Caco-2 (cell line): Measurements from ENCODE around the gene INPP4B. TPM values are rescaled to one million over a fixed set of nuclear protein-coding genes. Genes with fewer than 3 reads are reported as not detected.
A peak's percentile ranks its signal among the peaks of the same experiment; 100 is the strongest.

ENCODE experiments used
- BruUV-seq: library from RNA; stranded (reverse); fragments of 400-500 nt; replicated peaks from 2 replicates; lab custom pipeline; 2021; lab: Mats Ljungman, UMichigan
- CTCF ChIA-PET: fragments of 300-600 bp; sonication (Branson Sonifier 250); formaldehyde crosslinking; loops from one replicate; lab custom pipeline; 2022; ENCODE audit warnings: antibody characterized with exemption; lab: Charles Lee
- POLR2A ChIA-PET: fragments of 300-600 bp; sonication (Branson Sonifier 250); formaldehyde crosslinking; loops from one replicate; lab custom pipeline; 2022; ENCODE audit warnings: antibody characterized with exemption; lab: Charles Lee
- DNase-seq, 2 experiments: peaks; one replicate each; pipeline versions ENCODE4 v3.0.0 to v3.0.0-alpha.2; 2020 to 2022
- H3K27me3 ChIP-seq: replicated peaks from 2 replicates; pipeline ENCODE4 v1.6.0; 2011; ENCODE audit warnings: low read length; ENCODE audit not compliant: control insufficient read depth, insufficient read depth
- H3K36me3 ChIP-seq: 2 replicates; pipeline ENCODE4 v1.5.1; 2011; ENCODE audit warnings: low read length; ENCODE audit not compliant: control insufficient read depth, insufficient read depth
- H3K4me1 ChIP-seq: fragments of 250-450 bp; sonication (Bioruptor Pico); 2 replicates; pipeline ENCODE4 v1.5.1; 2020; ENCODE audit warnings: mild to moderate bottlenecking
- H3K4me3 ChIP-seq: 2 replicates; pipeline ENCODE4 v1.5.1; 2011; ENCODE audit warnings: low read depth, mild to moderate bottlenecking, control low read depth, low read length
- H3K9me3 ChIP-seq: fragments of 250-450 bp; sonication (Bioruptor Pico); 2 replicates; pipeline ENCODE4 v1.5.1; 2020; ENCODE audit warnings: mild to moderate bottlenecking, moderate library complexity
- H3K27ac Mint-ChIP-seq: one replicate; pipeline ENCODE4 v1.8.0; 2022; ENCODE audit warnings: mixed read lengths; ENCODE audit not compliant: unreplicated experiment
- H3K27me3 Mint-ChIP-seq: one replicate; pipeline ENCODE4 v1.8.0; 2022; ENCODE audit warnings: mixed read lengths; ENCODE audit not compliant: insufficient read depth, unreplicated experiment
- H3K36me3 Mint-ChIP-seq: one replicate; pipeline ENCODE4 v1.8.0; 2022; ENCODE audit warnings: mild to moderate bottlenecking, mixed read lengths; ENCODE audit not compliant: insufficient read depth, unreplicated experiment
- H3K4me1 Mint-ChIP-seq: one replicate; pipeline ENCODE4 v1.8.0; 2022; ENCODE audit warnings: low read depth, mixed read lengths; ENCODE audit not compliant: unreplicated experiment
- H3K4me3 Mint-ChIP-seq: one replicate; pipeline ENCODE4 v1.8.0; 2022; ENCODE audit warnings: mild to moderate bottlenecking, moderate library complexity, mixed read lengths; ENCODE audit not compliant: unreplicated experiment
- H3K9me3 Mint-ChIP-seq: one replicate; pipeline ENCODE4 v1.8.0; 2022; ENCODE audit warnings: mixed read lengths; ENCODE audit not compliant: unreplicated experiment
- intact Hi-C: fragments of 100-400 bp; cut with micrococcal nuclease; formaldehyde crosslinking; loops from one replicate; pipeline ENCODE4 v1.10.0; 2022; ENCODE audit not compliant: unreplicated experiment
- total RNA-seq: library from RNA; stranded (reverse); gene quantifications from 2 replicates; pipeline ENCODE4 v1.2.3, GENCODE V29; 2022
- TF ChIP-seq, protein P1 (sequence below), 2 experiments: fragments of 200-600 bp in 1 of 2; IDR thresholded peaks; 1 replicate in 1 of 2; 2 replicates in 1 of 2; pipeline versions ENCODE4 v1.5.1 to v1.8.0; 2011 to 2022; ENCODE audit warnings: antibody characterized with exemption in 1 of 2, control low read depth in 1 of 2, inconsistent platforms in 1 of 2, low read depth in 1 of 2, low read length in 1 of 2, mild to moderate bottlenecking in 1 of 2, moderate library complexity in 1 of 2; ENCODE audit not compliant: insufficient read depth in 1 of 2, severe bottlenecking in 1 of 2, unreplicated experiment in 1 of 2

INPP4B gene
- total RNA-seq, 1 experiment from 2014 or later = 10.3 TPM

DNA sequence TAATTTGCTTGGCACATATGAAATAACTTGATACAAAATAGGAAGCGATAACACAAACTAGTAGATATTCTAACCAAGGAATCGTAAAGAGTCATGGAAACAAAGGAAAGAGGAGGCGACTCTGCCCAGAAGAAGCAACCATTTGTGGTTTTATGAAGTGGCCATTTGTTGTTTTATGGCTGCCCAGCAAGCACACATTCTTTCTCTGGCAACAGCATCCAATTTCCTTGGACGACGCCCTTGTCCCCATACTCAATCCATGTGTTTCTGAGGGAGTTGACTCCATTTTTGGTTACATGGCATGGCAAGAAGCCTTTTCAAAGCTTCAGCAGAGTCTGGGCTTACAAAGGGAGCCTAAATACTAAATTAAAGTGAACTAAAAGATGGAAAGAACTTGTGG, 295.1 kb downstream of the INPP4B start:
- DNase-seq = no peak
- no peaks in the 10 kb centered on the region for H3K36me3 ChIP-seq
- TF ChIP-seq, protein P1, sequence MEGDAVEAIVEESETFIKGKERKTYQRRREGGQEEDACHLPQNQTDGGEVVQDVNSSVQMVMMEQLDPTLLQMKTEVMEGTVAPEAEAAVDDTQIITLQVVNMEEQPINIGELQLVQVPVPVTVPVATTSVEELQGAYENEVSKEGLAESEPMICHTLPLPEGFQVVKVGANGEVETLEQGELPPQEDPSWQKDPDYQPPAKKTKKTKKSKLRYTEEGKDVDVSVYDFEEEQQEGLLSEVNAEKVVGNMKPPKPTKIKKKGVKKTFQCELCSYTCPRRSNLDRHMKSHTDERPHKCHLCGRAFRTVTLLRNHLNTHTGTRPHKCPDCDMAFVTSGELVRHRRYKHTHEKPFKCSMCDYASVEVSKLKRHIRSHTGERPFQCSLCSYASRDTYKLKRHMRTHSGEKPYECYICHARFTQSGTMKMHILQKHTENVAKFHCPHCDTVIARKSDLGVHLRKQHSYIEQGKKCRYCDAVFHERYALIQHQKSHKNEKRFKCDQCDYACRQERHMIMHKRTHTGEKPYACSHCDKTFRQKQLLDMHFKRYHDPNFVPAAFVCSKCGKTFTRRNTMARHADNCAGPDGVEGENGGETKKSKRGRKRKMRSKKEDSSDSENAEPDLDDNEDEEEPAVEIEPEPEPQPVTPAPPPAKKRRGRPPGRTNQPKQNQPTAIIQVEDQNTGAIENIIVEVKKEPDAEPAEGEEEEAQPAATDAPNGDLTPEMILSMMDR (IDR thresholded peaks at IDR 0.05; ENCODE audit: insufficient read depth in 1 of 2, low read depth in 1 of 2, low read length in 1 of 2, severe bottlenecking in 1 of 2, unreplicated experiment in 1 of 2) = no peak
- H3K4me1 ChIP-seq = peaks cover 24% of the 10 kb centered on the region
- Mint-ChIP-seq H3K9me3 (no peaks in the 10 kb centered on the region), H3K4me1 (peaks cover 15% of the 10 kb centered on the region), H3K27ac (no peak overlapping the region), H3K4me3 (no peak overlapping the region), H3K36me3 (no peaks in the 10 kb centered on the region), H3K27me3 (no peaks in the 10 kb centered on the region)
- H3K4me3 ChIP-seq = no peak overlapping the region
- no peaks in the 10 kb centered on the region for H3K9me3 ChIP-seq
- ChIA-PET CTCF (no interaction called here), POLR2A (no interaction called here)
- H3K27me3 ChIP-seq = no peaks in the 10 kb centered on the region
- intact Hi-C loops = no loop called here
- BruUV-seq = no TSS peak

DNA sequence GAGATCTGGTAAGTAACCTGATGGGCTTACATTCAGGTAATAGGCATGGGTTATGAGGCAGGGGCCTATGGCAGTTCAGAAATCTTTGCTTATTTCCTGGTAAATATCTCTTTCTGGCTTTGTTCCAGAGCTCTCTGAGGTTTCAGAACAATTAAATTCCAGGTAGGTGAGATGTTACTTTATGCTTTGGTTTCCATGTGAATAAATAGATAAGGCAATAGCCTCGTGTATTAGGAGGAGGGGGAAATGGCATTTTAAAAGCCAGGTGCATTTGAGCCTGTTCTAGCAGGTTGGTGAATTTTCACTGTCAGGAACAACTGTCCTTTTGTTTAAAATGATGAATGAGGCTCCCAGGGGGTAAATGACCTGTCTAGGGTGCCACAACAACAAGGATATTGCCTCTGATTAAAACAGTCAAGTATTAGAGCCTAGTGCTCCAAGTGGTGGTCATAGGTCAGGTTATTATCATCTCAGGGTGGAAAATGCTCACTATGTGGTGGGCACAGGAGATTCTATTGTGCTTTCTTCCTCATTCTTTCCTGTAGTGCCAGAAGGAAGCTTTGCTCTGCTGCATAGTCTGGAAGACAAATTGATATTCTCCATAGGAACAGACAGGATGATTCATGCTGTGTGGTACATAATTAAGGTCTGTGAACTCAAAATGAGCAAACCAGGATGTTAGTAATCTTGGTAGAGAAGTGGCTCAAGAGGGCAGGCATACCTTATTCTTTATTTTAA, 296.2 kb downstream of the INPP4B start:
- TF ChIP-seq, protein P1 (IDR thresholded peaks at IDR 0.05; ENCODE audit: insufficient read depth in 1 of 2, low read depth in 1 of 2, low read length in 1 of 2, severe bottlenecking in 1 of 2, unreplicated experiment in 1 of 2) = no peak
- H3K9me3 ChIP-seq = no peaks in the 10 kb centered on the region
- peak in 1 of 2 experiments; percentile 48 for DNase-seq
- no peaks in the 10 kb centered on the region for H3K27me3 Mint-ChIP-seq
- peaks cover 15% of the 10 kb centered on the region for H3K4me1 Mint-ChIP-seq
- peak overlapping the region; percentile 46 for H3K27ac Mint-ChIP-seq
- no peaks in the 10 kb centered on the region for H3K9me3 Mint-ChIP-seq
- BruUV-seq = no TSS peak
- CTCF ChIA-PET = no interaction called here
- no peaks in the 10 kb centered on the region for H3K27me3 ChIP-seq
- intact Hi-C loops = no loop called here
- no peaks in the 10 kb centered on the region for H3K36me3 ChIP-seq
- peaks cover 26% of the 10 kb centered on the region for H3K4me1 ChIP-seq
- H3K4me3 ChIP-seq = no peak overlapping the region
- no peaks in the 10 kb centered on the region for H3K36me3 Mint-ChIP-seq
- POLR2A ChIA-PET = no interaction called here
- no peak overlapping the region for H3K4me3 Mint-ChIP-seq

DNA sequence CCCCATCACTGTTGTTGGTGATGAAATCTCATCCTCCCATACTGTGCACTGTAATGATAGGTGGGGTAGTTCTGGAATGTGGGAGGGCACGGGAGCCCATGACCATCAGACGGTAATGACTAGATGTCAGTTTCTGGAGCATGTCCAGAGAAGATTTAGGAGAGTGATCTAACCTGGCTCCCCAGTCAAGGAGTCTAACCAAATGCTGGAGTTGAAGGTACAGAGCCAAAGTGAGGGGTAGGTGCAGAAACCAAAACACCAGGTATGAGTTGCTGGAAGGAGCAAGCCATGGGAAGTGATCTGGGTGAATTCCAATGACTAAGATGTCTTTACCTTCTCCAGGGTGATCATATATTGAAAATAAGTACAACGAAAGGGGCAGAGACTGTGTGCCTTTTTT, 296.9 kb downstream of the INPP4B start:
- no peaks in the 10 kb centered on the region for H3K36me3 Mint-ChIP-seq
- intact Hi-C loops = no loop called here
- H3K4me1 Mint-ChIP-seq = peaks cover 15% of the 10 kb centered on the region
- H3K4me3 Mint-ChIP-seq = no peak overlapping the region
- H3K27me3 Mint-ChIP-seq = no peaks in the 10 kb centered on the region
- TF ChIP-seq, protein P1 (IDR thresholded peaks at IDR 0.05; ENCODE audit: insufficient read depth in 1 of 2, low read depth in 1 of 2, low read length in 1 of 2, severe bottlenecking in 1 of 2, unreplicated experiment in 1 of 2) = no peak
- Histone ChIP-seq H3K4me1 (peaks cover 26% of the 10 kb centered on the region), H3K4me3 (no peak overlapping the region), H3K36me3 (no peaks in the 10 kb centered on the region), H3K27me3 (no peaks in the 10 kb centered on the region), H3K9me3 (no peaks in the 10 kb centered on the region)
- BruUV-seq = no TSS peak
- H3K27ac Mint-ChIP-seq = peak overlapping the region; percentile 46
- POLR2A ChIA-PET = no interaction called here
- DNase-seq = no peak
- CTCF ChIA-PET = no interaction called here
- no peaks in the 10 kb centered on the region for H3K9me3 Mint-ChIP-seq
